Measurements from ENCODE around the gene HGD. TPM values are rescaled to one million over a fixed set of nuclear protein-coding genes. Genes with fewer than 3 reads are reported as not detected.
A peak's percentile ranks its signal among the peaks of the same experiment; 100 is the strongest.

HGD gene
- total and polyA plus RNA-seq, 2 donors from 2014 or later = 72.0 to 251 TPM

GRCh38 chr3:120683671-120684301 lies 1.7 kb upstream of the HGD start:
- H3K9me3 ChIP-seq (ENCODE audit: control insufficient read depth in 2 of 3, insufficient read depth in 1 of 3, low read length in 3 of 3) = no peaks in the 10 kb centered on the region
- H3K36me3 ChIP-seq (ENCODE audit: control insufficient read depth in 2 of 3, insufficient read depth in 3 of 3, low read length in 3 of 3) = no peaks in the 10 kb centered on the region
- peaks cover 3 to 17% (median 15%) of the 10 kb centered on the region in 3 donors for H3K4me1 ChIP-seq (ENCODE audit: control insufficient read depth in 2 of 3, insufficient read depth in 2 of 3, low read depth in 1 of 3, low read length in 3 of 3)
- H3K9ac ChIP-seq (ENCODE audit: low read length in 3 of 3) = no peak overlapping the region
- DNase-seq = no peak
- intact Hi-C loops (cut with DNase I) = no loop called here
- no peak for FAIRE-seq
- no peaks in the 10 kb centered on the region for H3K27me3 ChIP-seq (ENCODE audit: control insufficient read depth, insufficient read depth, low read length)
- TF ChIP-seq CTCF (IDR thresholded peaks at IDR 0.05; ENCODE audit: borderline replicate concordance, extremely low read depth, insufficient read depth) = no peak
- no peak overlapping the region for H3K4me3 ChIP-seq (ENCODE audit: low read length in 3 of 3)
- peak overlapping the region in 1 of 2 donors; percentile 90 for H3K27ac ChIP-seq (ENCODE audit: low read depth in 2 of 2, low read length in 2 of 2)

- FAIRE-seq = no peak
- H3K27ac ChIP-seq (ENCODE audit: low read depth in 2 of 2, low read length in 2 of 2) = peak overlapping the region in 1 of 2 donors; percentile 90
Observed at GRCh38 chr3:120683213-120683612, 1.2 kb upstream of the HGD start.

GRCh38 chr3:120681506-120682038 lies 467 bp downstream of the HGD start:
- intact Hi-C loops (cut with DNase I) = no loop called here
- Histone ChIP-seq H3K36me3 (ENCODE audit: control insufficient read depth in 2 of 3, insufficient read depth in 3 of 3, low read length in 3 of 3) (peaks cover 0 to under 1% (median 0%) of the 10 kb centered on the region in 3 donors), H3K9me3 (ENCODE audit: control insufficient read depth in 2 of 3, insufficient read depth in 1 of 3, low read length in 3 of 3) (no peaks in the 10 kb centered on the region), H3K27ac (ENCODE audit: low read depth in 2 of 2, low read length in 2 of 2) (peak overlapping the region; percentile 90 to 96), H3K4me1 (ENCODE audit: control insufficient read depth in 2 of 3, insufficient read depth in 2 of 3, low read depth in 1 of 3, low read length in 3 of 3) (peaks cover 3 to 24% (median 21%) of the 10 kb centered on the region in 3 donors), H3K4me3 (ENCODE audit: low read length in 3 of 3) (peak overlapping the region; percentile 37 to 82 (median 81)), H3K27me3 (ENCODE audit: control insufficient read depth, insufficient read depth, low read length) (no peaks in the 10 kb centered on the region), H3K9ac (ENCODE audit: low read length in 3 of 3) (peak overlapping the region; percentile 10 to 93 (median 56))
- DNase-seq (peak in 1 of 5 donors; percentile 25), FAIRE-seq (no peak)
- TF ChIP-seq CTCF (IDR thresholded peaks at IDR 0.05; ENCODE audit: borderline replicate concordance, extremely low read depth, insufficient read depth) = no peak

More at GRCh38 chr3:120683213-120683612, 1.2 kb upstream of the HGD start:
- peaks cover 3 to 18% (median 16%) of the 10 kb centered on the region in 3 donors for H3K4me1 ChIP-seq (ENCODE audit: control insufficient read depth in 2 of 3, insufficient read depth in 2 of 3, low read depth in 1 of 3, low read length in 3 of 3)
- DNase-seq = no peak
- TF ChIP-seq CTCF (IDR thresholded peaks at IDR 0.05; ENCODE audit: borderline replicate concordance, extremely low read depth, insufficient read depth) = no peak
- H3K36me3 ChIP-seq (ENCODE audit: control insufficient read depth in 2 of 3, insufficient read depth in 3 of 3, low read length in 3 of 3) = no peaks in the 10 kb centered on the region
- H3K9me3 ChIP-seq (ENCODE audit: control insufficient read depth in 2 of 3, insufficient read depth in 1 of 3, low read length in 3 of 3) = no peaks in the 10 kb centered on the region
- H3K9ac ChIP-seq (ENCODE audit: low read length in 3 of 3) = no peak overlapping the region
- H3K27me3 ChIP-seq (ENCODE audit: control insufficient read depth, insufficient read depth, low read length) = no peaks in the 10 kb centered on the region
- H3K4me3 ChIP-seq (ENCODE audit: low read length in 3 of 3) = no peak overlapping the region
- intact Hi-C loops (cut with DNase I) = no loop called here
